Osteocyte (in vitro differentiated cells): Measurements from ENCODE around the gene PGLYRP4. TPM values are rescaled to one million over a fixed set of nuclear protein-coding genes. Genes with fewer than 3 reads are reported as not detected.

Experiments used
- DNase-seq: peaks from one replicate; pipeline ENCODE4 v3.0.0; 2021; ENCODE audit warnings: mixed read lengths; ENCODE audit not compliant: unreplicated experiment; ENCODE audit errors: extremely low spot score
- H3K27ac Mint-ChIP-seq: one replicate; pipeline ENCODE4 v1.8.0; 2021; ENCODE audit warnings: mild to moderate bottlenecking, mixed read lengths; ENCODE audit not compliant: unreplicated experiment
- H3K27me3 Mint-ChIP-seq: one replicate; pipeline ENCODE4 v1.8.0; 2021; ENCODE audit warnings: mixed read lengths; ENCODE audit not compliant: unreplicated experiment
- H3K36me3 Mint-ChIP-seq: one replicate; pipeline ENCODE4 v1.8.0; 2021; ENCODE audit warnings: mixed read lengths; ENCODE audit not compliant: unreplicated experiment
- H3K4me1 Mint-ChIP-seq: one replicate; pipeline ENCODE4 v1.8.0; 2021; ENCODE audit warnings: mixed read lengths; ENCODE audit not compliant: unreplicated experiment
- H3K4me3 Mint-ChIP-seq: one replicate; pipeline ENCODE4 v1.8.0; 2021; ENCODE audit warnings: mild to moderate bottlenecking, moderate library complexity, mixed read lengths; ENCODE audit not compliant: unreplicated experiment
- H3K9me3 Mint-ChIP-seq: one replicate; pipeline ENCODE4 v1.8.0; 2021; ENCODE audit warnings: mixed read lengths; ENCODE audit not compliant: unreplicated experiment
- CTCF ChIP-seq: fragments of 200-600 bp; sonication (generic); IDR thresholded peaks from 2 replicates; pipeline ENCODE4 v1.5.0; 2021; ENCODE audit warnings: antibody characterized with exemption, mild to moderate bottlenecking, moderate library complexity
- total RNA-seq: library from RNA; stranded (reverse); gene quantifications from 2 replicates; pipeline ENCODE4 v1.2.1, GENCODE V29; 2021

PGLYRP4 gene
- total RNA-seq, 1 donor from 2014 or later: not detected

- peak; percentile 56 for DNase-seq
- peaks cover 12% of the 10 kb centered on the region for H3K27me3 Mint-ChIP-seq
- H3K36me3 Mint-ChIP-seq: no peaks in the 10 kb centered on the region
- H3K27ac Mint-ChIP-seq: no peak overlapping the region
- no peak for TF ChIP-seq CTCF
- no peaks in the 10 kb centered on the region for H3K4me1 Mint-ChIP-seq
- no peak overlapping the region for H3K4me3 Mint-ChIP-seq
- H3K9me3 Mint-ChIP-seq: no peaks in the 10 kb centered on the region
Observed at GRCh38 chr1:153346077-153346723, 2.4 kb downstream of the PGLYRP4 start.

GRCh38 chr1:153345187-153346076 is 3.2 kb downstream of the PGLYRP4 start:
- no peak for TF ChIP-seq CTCF
- Mint-ChIP-seq H3K4me3 (no peak overlapping the region), H3K27me3 (peaks cover 6% of the 10 kb centered on the region), H3K27ac (no peak overlapping the region), H3K4me1 (no peaks in the 10 kb centered on the region), H3K36me3 (no peaks in the 10 kb centered on the region), H3K9me3 (no peaks in the 10 kb centered on the region)
- peak; percentile 76 for DNase-seq

- Mint-ChIP-seq H3K27me3 (peaks cover 6% of the 10 kb centered on the region), H3K4me3 (no peak overlapping the region), H3K4me1 (no peaks in the 10 kb centered on the region), H3K9me3 (no peaks in the 10 kb centered on the region), H3K36me3 (no peaks in the 10 kb centered on the region), H3K27ac (no peak overlapping the region)
- no peak for TF ChIP-seq CTCF
- DNase-seq: peak; percentile 75
Observed at GRCh38 chr1:153344718-153345025, 4.0 kb downstream of the PGLYRP4 start.

- no peaks in the 10 kb centered on the region for H3K36me3 Mint-ChIP-seq
Observed at GRCh38 chr1:153343811-153344717, 4.6 kb downstream of the PGLYRP4 start.

More at GRCh38 chr1:153343811-153344717, 4.6 kb downstream of the PGLYRP4 start:
- H3K27me3 Mint-ChIP-seq: peaks cover 2% of the 10 kb centered on the region
- no peak overlapping the region for H3K27ac Mint-ChIP-seq
- no peak for TF ChIP-seq CTCF
- H3K4me3 Mint-ChIP-seq: no peak overlapping the region
- no peaks in the 10 kb centered on the region for H3K9me3 Mint-ChIP-seq
- DNase-seq: peak; percentile 54
- H3K4me1 Mint-ChIP-seq: no peaks in the 10 kb centered on the region
